Prostate gland (tissue), 2 donors: ENCODE data around the gene L3MBTL1.

Source experiments
- POLR2A ChIP-seq: fragments of 450-650 bp; IDR thresholded peaks from one replicate; pipeline ENCODE4 v1.6.1; 2016; ENCODE audit warnings: antibody characterized with exemption, mild to moderate bottlenecking
- POLR2AphosphoS5 ChIP-seq: sonication (generic); formaldehyde crosslinking; IDR thresholded peaks from one replicate; pipeline ENCODE4 v1.6.1; 2017; ENCODE audit warnings: antibody characterized with exemption
- TF ChIP-seq, protein P1 (sequence below), 4 experiments: fragments of 200-600 bp in 2 of 4; fragments of 450-650 bp in 2 of 4; sonication (generic) in 2 of 4; IDR thresholded peaks; 1 replicate in 3 of 4; 2 replicates in 1 of 4; pipeline ENCODE4 v1.5.1; 2016 to 2019; ENCODE audit warnings: antibody characterized with exemption in 4 of 4, mild to moderate bottlenecking in 2 of 4, moderate library complexity in 2 of 4

DNA sequence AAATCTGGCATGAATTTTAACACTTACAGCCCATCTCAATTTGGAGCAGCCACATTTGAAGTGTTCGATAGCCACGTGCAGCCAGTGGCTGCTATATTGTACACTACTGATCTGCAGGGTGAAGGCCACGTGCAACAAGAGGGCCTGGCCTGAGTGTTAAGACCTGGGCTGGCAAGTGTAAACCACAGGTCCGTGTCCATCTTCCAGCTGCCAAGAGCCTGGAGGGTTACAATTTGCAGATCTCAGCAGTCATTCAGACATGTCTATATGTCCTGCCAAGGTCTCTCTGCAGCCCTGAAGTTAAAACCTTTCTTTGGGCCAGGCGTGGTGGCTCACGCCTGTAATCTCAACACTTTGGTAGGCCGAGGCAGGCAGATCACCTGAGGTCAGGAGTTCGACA is 65.4 kb downstream of the L3MBTL1 start:
- TF ChIP-seq, protein P1, sequence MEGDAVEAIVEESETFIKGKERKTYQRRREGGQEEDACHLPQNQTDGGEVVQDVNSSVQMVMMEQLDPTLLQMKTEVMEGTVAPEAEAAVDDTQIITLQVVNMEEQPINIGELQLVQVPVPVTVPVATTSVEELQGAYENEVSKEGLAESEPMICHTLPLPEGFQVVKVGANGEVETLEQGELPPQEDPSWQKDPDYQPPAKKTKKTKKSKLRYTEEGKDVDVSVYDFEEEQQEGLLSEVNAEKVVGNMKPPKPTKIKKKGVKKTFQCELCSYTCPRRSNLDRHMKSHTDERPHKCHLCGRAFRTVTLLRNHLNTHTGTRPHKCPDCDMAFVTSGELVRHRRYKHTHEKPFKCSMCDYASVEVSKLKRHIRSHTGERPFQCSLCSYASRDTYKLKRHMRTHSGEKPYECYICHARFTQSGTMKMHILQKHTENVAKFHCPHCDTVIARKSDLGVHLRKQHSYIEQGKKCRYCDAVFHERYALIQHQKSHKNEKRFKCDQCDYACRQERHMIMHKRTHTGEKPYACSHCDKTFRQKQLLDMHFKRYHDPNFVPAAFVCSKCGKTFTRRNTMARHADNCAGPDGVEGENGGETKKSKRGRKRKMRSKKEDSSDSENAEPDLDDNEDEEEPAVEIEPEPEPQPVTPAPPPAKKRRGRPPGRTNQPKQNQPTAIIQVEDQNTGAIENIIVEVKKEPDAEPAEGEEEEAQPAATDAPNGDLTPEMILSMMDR (IDR thresholded peaks at IDR 0.05) = no peak
- no peak for TF ChIP-seq POLR2A
- TF ChIP-seq POLR2AphosphoS5 = no peak
